D341Med (cell line): ENCODE measurements around the gene E2F2.
"Not testable (repeated sequence)": the region's sequence is repeated elsewhere in the genome, so short reads cannot be mapped to it uniquely, and the experiment has no call there.

ENCODE experiments used
- DNase-seq: peaks from one replicate; pipeline ENCODE4 v3.0.0; 2012; ENCODE audit warnings: low spot score

Gene E2F2

DNA sequence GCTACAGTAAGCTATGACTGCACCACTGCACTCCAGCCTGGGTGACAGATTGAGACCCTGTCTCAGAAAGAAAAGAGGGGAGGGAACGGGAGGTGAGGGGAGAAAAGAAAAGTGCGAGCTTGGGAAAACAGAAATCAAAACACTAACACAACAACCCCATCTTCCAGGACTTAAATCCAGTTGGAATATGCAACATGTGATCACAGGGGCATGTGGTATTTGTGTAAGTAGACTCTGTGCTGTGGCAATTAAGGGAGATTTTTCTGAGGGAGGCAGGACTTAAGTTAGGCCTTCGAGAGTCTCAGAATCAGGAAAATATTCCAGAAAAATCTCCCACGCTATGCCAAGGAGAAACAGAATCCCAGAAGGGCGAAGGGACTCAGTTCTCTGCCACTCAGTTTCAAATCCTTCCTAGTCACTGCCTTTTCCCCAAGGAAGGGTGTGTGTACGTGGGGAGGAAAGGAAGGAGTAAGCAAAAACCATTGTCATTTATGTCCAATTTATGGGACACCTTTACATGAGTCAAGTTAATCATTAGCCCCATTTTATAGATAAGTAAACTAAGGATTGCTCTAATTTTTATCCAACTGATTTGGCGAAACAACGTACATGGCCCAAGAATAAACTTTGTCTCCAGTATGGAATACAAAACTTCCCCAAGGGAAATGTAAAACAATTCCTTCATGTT lies 16.0 kb upstream of the E2F2 start:
- no peak for DNase-seq

GRCh38 chr1:23545851-23546250 lies 14.8 kb upstream of the E2F2 start:
- no peak for DNase-seq

DNA sequence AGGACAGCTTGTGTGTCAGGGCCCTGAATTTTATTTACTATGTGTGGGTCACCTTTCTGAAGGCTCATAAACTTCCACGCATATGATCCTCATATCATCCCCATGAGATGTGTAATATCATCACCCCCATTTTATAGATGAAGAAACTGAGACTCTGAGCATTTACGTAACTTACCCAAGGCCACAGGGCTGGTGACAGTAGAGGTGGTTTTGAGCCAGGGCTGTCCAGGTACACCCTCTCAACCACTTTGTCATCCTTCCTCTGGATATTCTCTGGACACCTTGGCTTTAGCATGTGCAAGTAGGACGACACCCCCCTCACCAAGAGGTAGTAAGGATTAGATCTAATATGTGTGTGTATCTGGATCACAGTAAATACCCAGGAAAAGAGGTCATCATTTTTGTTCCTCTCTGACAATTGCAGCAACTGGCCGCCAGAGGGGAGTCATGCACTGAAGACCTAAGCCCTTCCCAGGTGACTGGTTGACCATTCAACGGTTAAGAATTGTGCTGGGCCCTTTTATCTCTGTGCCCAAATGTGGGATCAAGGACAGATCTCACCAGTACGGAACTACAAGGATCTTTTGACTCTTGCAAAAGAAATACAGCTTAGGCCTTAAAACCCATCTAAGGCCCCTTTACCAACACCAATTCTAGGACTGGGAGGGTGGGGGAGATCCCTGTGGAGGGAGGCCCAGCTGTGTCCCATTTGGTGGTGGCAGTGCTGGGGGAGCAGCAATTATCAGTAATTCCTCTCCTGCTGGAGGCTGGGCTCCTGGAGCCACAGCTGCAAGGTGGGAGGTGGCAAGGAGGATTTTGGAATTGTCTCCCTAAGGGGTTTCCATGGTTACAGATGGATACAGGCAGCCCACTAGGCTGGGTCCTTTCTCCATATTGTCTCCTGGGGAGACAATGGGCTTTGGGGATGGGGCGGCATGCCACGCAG lies 13.7 kb upstream of the E2F2 start:
- DNase-seq = peak; percentile 62

DNA sequence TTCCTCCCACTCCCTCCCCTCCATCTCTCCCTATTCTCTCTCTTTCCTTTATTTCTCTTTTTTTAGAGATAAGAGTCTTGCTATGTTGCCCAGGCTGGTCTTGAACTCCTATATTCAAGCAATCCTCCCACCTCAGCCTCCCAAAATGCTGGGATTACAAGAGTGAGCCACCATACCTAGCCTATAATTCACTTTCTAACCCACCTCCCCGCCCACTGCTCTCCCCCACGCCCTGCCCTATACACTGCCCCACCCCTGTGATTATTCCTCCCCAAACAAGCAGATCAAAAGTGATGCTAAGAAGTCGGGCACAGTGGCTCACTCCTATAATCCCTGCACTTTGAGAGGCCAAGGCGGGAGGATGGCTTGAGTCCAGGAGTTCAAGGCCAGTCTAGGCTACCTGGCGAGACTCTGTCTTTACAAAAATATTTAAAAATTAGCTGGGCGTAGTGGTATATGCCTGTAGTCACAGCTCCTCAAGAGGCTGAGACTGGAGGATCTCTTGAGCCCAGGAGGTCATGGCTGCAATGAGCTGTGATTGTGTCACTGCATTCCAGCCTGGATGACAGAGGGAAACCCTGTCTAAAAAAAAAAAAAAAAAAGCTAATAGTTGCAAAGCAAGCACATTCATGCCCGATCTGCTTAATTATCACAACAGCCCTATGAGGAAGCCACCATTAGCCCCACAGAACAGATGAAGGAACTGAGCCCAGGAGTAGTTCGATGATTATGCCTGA lies 12.8 kb upstream of the E2F2 start:
- DNase-seq = no peak

- not testable (repeated sequence) for DNase-seq
These were observed 11.9 kb upstream of the E2F2 start for GRCh38 chr1:23542940-23543339.

DNA sequence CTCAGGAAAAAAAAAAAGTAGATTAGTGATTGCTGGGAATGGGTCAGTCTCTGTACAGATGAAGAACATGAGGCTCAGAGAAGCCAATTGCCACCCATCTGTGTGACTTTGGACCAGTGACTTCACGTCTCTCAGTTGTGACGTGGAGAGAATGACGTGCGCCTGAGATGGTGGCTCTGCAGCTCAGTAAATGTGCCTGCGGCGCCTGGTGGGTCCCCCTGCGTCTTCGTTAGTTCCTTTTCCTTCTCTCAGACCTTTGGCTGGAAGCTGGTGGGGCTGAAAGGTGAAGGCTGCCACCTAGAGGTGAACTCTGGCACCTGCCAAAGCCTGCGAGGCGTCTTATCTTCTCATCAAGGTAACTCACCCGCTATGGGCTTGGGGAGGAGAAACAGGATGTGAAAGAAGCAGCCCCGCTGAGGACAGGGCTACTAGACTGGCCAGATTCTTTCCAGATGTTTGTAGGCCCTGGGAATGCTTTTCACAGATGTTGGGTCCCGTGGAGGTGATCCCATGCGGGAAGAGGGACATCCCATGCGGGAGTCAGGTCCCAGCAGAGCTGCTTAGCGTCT lies 8.7 kb upstream of the E2F2 start:
- peak; percentile 90 for DNase-seq

GRCh38 chr1:23537296-23537973 lies 6.4 kb upstream of the E2F2 start:
- no peak for DNase-seq

DNA sequence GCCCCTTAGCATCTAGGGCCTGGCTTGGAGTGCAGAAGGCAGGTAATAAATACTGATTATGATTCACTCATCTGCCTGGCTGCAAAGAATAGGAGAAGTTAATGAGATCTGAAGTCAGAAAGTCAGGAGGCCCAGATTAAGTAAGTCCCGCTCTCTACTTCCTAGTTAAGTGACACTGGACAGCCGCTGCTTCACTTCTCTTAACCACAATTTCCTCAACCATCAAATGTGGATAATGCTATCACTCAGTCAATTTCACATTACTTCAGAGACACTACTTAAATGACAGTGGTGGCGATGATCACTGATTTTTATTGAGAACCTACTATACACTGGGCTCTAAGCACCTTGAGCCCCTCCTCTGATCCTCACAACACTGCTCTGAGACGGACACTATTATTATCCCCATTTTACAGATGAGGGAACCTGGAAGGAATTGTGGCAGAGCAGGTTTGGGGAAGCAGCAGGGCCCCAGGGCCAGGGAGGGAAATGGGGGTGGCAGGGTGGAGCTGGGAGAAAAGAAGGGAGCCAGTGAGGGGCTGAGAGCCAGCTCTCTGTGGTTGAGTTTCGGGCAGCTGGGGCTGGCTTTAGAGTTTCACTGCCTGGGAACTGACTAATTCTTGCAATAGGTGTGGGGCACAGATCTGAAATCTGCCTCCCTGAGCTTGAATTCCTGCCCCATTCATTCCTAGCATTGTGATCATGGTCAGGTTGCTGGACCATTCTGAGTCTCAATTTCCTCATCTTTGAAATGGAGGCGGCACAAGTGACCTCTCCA lies 2.4 kb upstream of the E2F2 start:
- DNase-seq = no peak

GRCh38 chr1:23531562-23532094 lies 595 bp upstream of the E2F2 start:
- DNase-seq = no peak

- peak; percentile 48 for DNase-seq
These were observed 816 bp downstream of the E2F2 start for GRCh38 chr1:23530087-23530746.

DNA sequence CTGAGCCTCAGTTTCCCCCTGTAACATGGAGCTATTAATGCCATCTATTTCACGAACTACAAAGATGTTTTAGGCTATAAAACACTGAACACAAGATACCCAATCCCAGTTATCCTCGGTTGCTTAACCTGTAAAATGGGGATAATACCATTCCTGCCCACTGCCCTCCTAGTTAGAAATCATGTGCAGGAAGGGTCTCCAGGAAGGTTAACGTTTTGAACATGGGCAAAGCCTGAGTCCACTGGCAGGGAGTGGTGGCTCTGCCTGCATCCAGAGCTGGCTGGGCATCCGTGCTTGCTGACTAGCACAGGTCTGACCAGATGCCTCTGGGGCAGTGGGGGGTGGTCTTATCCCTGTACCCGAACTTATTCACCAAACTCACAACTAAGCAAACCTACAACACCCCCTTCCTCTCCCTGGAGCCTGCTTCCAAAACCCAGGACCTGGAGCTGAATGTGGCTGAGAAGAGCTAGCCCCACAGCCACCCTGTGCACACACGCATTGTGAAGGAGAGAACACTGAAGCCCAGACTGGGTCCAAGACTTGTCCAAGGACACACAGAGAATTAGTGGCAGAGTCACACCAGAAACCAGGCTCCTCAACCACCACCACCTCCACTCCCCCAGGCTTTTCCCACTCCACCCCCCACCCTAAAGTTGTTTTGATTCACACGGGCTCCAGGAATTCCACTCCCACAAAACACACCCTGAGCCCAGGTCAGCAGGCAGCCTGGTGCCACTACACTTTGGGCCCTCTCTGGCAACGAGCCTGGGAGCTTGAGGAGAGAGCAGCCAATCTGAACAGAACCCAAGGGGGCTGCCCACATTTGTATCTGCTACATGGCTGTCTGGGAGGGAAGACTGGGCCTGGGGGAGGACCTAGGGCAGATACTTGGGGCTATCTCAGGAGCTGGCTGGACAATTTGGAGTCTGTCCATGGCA lies 1.6 kb downstream of the E2F2 start:
- no peak for DNase-seq

GRCh38 chr1:23528250-23528978 lies 2.6 kb downstream of the E2F2 start:
- DNase-seq = peak; percentile 85

DNA sequence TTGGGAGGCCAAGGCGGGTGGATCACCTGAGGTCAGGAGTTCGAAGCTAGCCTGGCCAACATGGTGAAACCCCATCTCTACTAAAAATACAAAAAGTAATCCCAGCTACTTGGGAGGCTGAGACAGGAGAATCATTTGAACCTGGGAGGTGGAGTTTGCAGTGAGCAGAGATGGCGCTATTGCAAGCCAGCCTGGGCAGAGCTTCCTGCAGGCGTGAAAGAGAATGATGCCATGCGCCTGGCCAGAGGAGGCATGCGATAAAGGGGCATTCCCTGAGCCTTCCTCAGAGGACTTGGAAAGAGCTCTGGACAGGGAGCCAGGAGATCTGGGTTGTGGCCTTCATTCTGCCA lies 3.2 kb downstream of the E2F2 start:
- DNase-seq = no peak

DNA sequence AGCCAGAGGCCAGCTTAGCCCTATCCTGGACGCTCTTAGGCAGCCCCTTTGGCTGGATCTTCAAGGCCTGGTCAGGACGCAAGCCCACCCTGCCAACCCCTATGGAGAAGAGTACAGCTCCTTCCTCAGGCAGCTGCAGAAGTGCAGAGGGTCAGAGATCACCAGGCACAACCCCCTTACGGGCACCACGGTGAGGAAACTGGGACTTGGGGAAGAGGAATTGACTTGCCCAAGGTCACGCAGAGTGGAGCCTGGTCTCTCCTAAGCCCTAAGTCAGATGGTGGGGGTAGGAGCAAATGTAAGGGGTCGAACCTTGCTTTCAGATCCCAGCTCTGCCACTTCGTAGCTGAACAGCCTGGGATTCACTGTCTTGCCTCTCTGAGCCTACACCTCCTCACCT lies 3.7 kb downstream of the E2F2 start:
- no peak for DNase-seq

- no peak for DNase-seq
These were observed 4.5 kb downstream of the E2F2 start for GRCh38 chr1:23526329-23527041.

GRCh38 chr1:23525558-23526250 lies 5.3 kb downstream of the E2F2 start:
- no peak for DNase-seq
